ENCODE results near the gene ZMYND15. TPM values are rescaled to one million over a fixed set of nuclear protein-coding genes. Genes with fewer than 3 reads are reported as not detected.

ZMYND15 gene
- total RNA-seq, 1 donor = 1.4 TPM

GRCh38 chr17:4740025-4740351, 355 bp downstream of the ZMYND15 start:
- H3K36me3 ChIP-seq (ENCODE audit: insufficient read depth, low read length) = no peaks in the 10 kb centered on the region
- peak; percentile 83 for DNase-seq (ENCODE audit: insufficient read length, low spot score, missing footprints)
- H3K4me1 ChIP-seq (ENCODE audit: insufficient read depth, low read length) = peaks cover 16% of the 10 kb centered on the region
- H3K27ac ChIP-seq (ENCODE audit: low read depth, low read length) = no peak overlapping the region
- H3K79me2 ChIP-seq (ENCODE audit: insufficient read depth, low read length) = no peaks in the 10 kb centered on the region
- TF ChIP-seq CTCF (IDR thresholded peaks at IDR 0.05; ENCODE audit: extremely low read depth, low read depth, low read length) = no peak
- peak overlapping the region; percentile 94 for H2AFZ ChIP-seq (ENCODE audit: low read length)
- H3K4me2 ChIP-seq (ENCODE audit: insufficient read depth, low read length) = peak overlapping the region; percentile 92
- H4K20me1 ChIP-seq (ENCODE audit: insufficient read depth, low read length) = no peaks in the 10 kb centered on the region
- peaks cover 16% of the 10 kb centered on the region for H3K27me3 ChIP-seq (ENCODE audit: insufficient read depth, low read length)
- H3K9me3 ChIP-seq (ENCODE audit: low read depth, low read length) = no peaks in the 10 kb centered on the region
- H3K4me3 ChIP-seq (ENCODE audit: insufficient read depth, low read length) = peak overlapping the region; percentile 86

- Histone ChIP-seq H3K27ac (ENCODE audit: low read depth, low read length) (no peak overlapping the region), H2AFZ (ENCODE audit: low read length) (no peak overlapping the region), H3K9me3 (ENCODE audit: low read depth, low read length) (no peaks in the 10 kb centered on the region), H3K4me2 (ENCODE audit: insufficient read depth, low read length) (no peak overlapping the region), H3K27me3 (ENCODE audit: insufficient read depth, low read length) (peaks cover 19% of the 10 kb centered on the region), H4K20me1 (ENCODE audit: insufficient read depth, low read length) (no peaks in the 10 kb centered on the region), H3K4me3 (ENCODE audit: insufficient read depth, low read length) (no peak overlapping the region), H3K36me3 (ENCODE audit: insufficient read depth, low read length) (no peaks in the 10 kb centered on the region), H3K4me1 (ENCODE audit: insufficient read depth, low read length) (peaks cover 16% of the 10 kb centered on the region), H3K79me2 (ENCODE audit: insufficient read depth, low read length) (no peaks in the 10 kb centered on the region)
- DNase-seq (ENCODE audit: insufficient read length, low spot score, missing footprints) = peak; percentile 86
- no peak for TF ChIP-seq CTCF (IDR thresholded peaks at IDR 0.05; ENCODE audit: extremely low read depth, low read depth, low read length)
These were observed 951 bp downstream of the ZMYND15 start for GRCh38 chr17:4740584-4740983.

- no peak overlapping the region for H3K4me2 ChIP-seq (ENCODE audit: insufficient read depth, low read length)
- peaks cover 24% of the 10 kb centered on the region for H3K27me3 ChIP-seq (ENCODE audit: insufficient read depth, low read length)
- H3K36me3 ChIP-seq (ENCODE audit: insufficient read depth, low read length) = no peaks in the 10 kb centered on the region
- no peak overlapping the region for H2AFZ ChIP-seq (ENCODE audit: low read length)
- peak; percentile 72 for DNase-seq (ENCODE audit: insufficient read length, low spot score, missing footprints)
- H3K9me3 ChIP-seq (ENCODE audit: low read depth, low read length) = no peaks in the 10 kb centered on the region
- peaks cover 10% of the 10 kb centered on the region for H3K4me1 ChIP-seq (ENCODE audit: insufficient read depth, low read length)
- no peak for TF ChIP-seq CTCF (IDR thresholded peaks at IDR 0.05; ENCODE audit: extremely low read depth, low read depth, low read length)
- H3K79me2 ChIP-seq (ENCODE audit: insufficient read depth, low read length) = no peaks in the 10 kb centered on the region
- H3K27ac ChIP-seq (ENCODE audit: low read depth, low read length) = no peak overlapping the region
- H4K20me1 ChIP-seq (ENCODE audit: insufficient read depth, low read length) = no peaks in the 10 kb centered on the region
- no peak overlapping the region for H3K4me3 ChIP-seq (ENCODE audit: insufficient read depth, low read length)
These were observed 1.9 kb downstream of the ZMYND15 start for GRCh38 chr17:4741544-4741943.

GRCh38 chr17:4742133-4742532, 2.5 kb downstream of the ZMYND15 start:
- TF ChIP-seq CTCF (IDR thresholded peaks at IDR 0.05; ENCODE audit: extremely low read depth, low read depth, low read length) = no peak
- peaks cover 25% of the 10 kb centered on the region for H3K27me3 ChIP-seq (ENCODE audit: insufficient read depth, low read length)

More at GRCh38 chr17:4742133-4742532, 2.5 kb downstream of the ZMYND15 start:
- no peak overlapping the region for H3K4me3 ChIP-seq (ENCODE audit: insufficient read depth, low read length)
- H3K36me3 ChIP-seq (ENCODE audit: insufficient read depth, low read length) = no peaks in the 10 kb centered on the region
- no peaks in the 10 kb centered on the region for H4K20me1 ChIP-seq (ENCODE audit: insufficient read depth, low read length)
- H3K4me1 ChIP-seq (ENCODE audit: insufficient read depth, low read length) = peaks cover 10% of the 10 kb centered on the region
- H3K27ac ChIP-seq (ENCODE audit: low read depth, low read length) = no peak overlapping the region
- no peaks in the 10 kb centered on the region for H3K79me2 ChIP-seq (ENCODE audit: insufficient read depth, low read length)
- peak; percentile 72 for DNase-seq (ENCODE audit: insufficient read length, low spot score, missing footprints)
- no peaks in the 10 kb centered on the region for H3K9me3 ChIP-seq (ENCODE audit: low read depth, low read length)
- no peak overlapping the region for H3K4me2 ChIP-seq (ENCODE audit: insufficient read depth, low read length)
- H2AFZ ChIP-seq (ENCODE audit: low read length) = no peak overlapping the region
